ENCODE results near the gene ARFRP1. TPM values are rescaled to one million over a fixed set of nuclear protein-coding genes. Genes with fewer than 3 reads are reported as not detected.

ARFRP1 gene
- total RNA-seq, 8 experiments from 2014 or later = 22.7 to 45.5 (median 35.1) TPM

- peaks cover under 1 to 8% of the 10 kb centered on the region in 2 donors for H3K4me1 ChIP-seq (replicated peaks in 1 of 2)
- in situ Hi-C loops (cut with MboI; ENCODE audit: low pct_unique_long_range_greater_than_20kb in 2 of 9, low sequenced_read_pairs in 9 of 9, unreplicated experiment in 9 of 9) = no loop called here
- WGBS, 10 experiments = 66% methylated on average over 2 of the region's 5 CpGs; no CpG with 5 or more reads in 9 of the 10 experiments
- no peak overlapping the region for H3K4me3 ChIP-seq
- ATAC-seq (replicated peaks in 6 of 8) = no peak
- no peak overlapping the region for H3K27ac ChIP-seq
These were observed 6.8 kb downstream of the ARFRP1 start for GRCh38 chr20:63701051-63701328.

DNA sequence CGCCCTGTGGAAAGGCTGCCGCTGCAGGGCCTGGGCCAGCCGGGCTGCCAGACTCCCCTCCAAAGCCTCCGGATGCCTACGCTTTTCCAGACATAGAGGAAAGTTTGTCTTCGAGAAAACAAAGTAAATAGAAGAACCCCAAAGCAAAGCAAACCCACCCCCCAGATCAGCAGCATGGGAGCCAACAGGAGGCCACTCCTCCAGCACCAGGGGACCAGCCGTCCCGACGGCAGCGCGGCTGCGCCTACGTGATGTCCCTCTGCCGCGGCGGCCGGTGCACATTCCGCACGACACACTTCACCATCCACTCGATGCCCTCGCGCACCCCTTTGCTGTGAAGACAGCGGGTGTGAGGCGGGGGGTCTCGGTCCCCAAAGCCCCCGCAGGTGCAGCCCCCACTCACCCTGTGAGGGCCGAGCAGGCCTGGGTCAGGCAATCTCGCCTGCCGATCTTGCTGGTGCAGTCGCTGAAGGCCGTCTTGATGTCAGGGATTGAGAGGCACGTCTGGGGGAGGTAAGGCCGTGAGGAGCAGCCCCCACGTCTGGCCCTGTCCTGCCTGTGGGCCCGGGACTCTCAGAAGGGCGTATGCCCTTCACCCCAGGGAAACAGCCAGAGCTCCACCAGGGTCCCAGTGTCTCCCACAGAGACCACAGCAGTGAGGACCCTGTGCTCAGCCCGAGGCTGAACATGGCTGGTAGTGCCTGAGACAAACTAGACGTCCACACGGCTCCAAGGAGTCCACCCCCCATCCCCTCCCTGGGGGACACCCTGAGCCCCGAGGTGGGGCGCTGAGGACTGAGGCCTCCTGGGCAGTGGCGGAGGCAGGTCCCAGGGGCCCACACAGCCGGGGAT, 7.4 kb downstream of the ARFRP1 start:
- in situ Hi-C loops (cut with MboI; ENCODE audit: low pct_unique_long_range_greater_than_20kb in 2 of 9, low sequenced_read_pairs in 9 of 9, unreplicated experiment in 9 of 9) = no loop called here
- 60 to 100% (median 100%) methylated on average over 1 to 12 of the region's 43 CpGs; no CpG with 5 or more reads in 4 of the 10 experiments for WGBS, 10 experiments
- H3K27ac ChIP-seq = no peak overlapping the region
- H3K4me1 ChIP-seq (replicated peaks in 1 of 2) = peaks cover 0 to 8% of the 10 kb centered on the region in 2 donors
- ATAC-seq (replicated peaks in 6 of 8) = no peak
- no peak overlapping the region for H3K4me3 ChIP-seq

DNA sequence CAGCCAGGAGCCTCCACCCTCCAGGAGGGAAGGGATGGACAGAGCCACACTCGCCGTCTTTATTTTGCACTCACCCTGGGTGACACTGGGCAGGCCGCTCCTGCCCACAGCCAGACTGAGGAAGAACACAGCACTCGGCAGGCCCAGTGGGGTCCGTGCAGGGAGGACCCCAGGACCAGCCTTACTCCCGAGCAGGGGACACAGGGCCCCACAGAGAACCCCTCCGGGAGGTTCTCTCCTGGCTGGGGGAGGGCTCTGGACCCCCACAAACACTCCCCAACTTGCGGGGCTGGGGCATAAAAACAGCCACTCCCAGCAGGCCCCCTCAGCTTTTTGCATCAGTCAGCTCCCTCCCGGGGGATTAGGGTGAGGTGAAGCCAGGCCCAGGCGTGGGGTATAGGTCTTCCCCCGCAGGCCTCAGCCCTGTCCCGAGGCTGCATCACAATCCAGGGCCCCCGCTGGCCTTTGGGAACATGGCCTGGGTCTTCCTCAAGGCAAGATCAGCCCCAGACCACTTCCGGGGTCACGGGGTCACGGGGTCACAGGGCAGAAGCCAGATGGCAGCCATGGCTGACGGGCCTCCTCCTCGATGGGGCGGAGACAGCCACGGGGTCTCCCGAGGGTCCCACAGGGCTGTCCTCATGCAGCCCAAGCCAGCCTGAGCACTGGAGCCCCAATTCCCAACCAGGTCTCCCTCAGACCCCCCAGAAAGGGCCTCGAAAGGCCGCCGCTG, 8.1 kb downstream of the ARFRP1 start:
- in situ Hi-C loops (cut with MboI; ENCODE audit: low pct_unique_long_range_greater_than_20kb in 2 of 9, low sequenced_read_pairs in 9 of 9, unreplicated experiment in 9 of 9) = no loop called here
- Histone ChIP-seq H3K4me1 (replicated peaks in 1 of 2) (peaks cover 0 to 8% of the 10 kb centered on the region in 2 donors), H3K4me3 (no peak overlapping the region)

DNA sequence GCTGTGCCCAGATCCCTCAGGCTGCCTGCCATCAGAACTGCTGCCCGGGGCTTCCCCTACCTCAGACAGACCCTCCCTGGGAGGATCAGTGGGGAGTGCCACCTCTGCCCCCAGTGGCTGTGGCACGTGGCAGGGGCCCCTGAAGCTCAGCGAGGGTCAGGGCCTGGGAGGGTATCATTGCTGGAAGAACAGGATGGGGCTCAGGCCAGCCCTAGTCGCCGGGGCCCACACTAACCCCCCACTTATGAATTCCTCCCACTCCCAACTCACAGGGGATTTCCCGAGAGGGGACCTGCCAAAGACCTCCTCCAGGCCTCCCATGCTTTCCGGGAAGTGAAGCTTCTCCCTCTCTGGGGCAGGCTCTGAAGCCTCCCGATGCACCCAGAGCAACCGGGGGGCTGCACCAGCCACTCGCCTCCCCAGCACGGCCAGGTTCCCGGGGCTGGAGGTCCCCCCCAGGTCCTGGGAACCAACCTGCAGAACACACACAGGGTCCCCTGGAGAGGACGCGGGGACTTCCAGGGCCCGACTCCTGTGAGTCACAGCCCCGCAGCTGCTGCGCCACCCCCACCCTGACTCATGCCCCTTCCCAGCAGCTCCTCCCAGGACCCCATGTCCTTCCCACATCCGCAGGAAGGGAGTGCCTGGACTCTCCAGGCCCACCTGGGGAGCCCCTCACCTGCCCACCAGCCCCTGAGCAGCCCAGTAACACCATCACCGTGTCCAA, 8.9 kb downstream of the ARFRP1 start:
- 14 to 80% (median 71%) methylated on average over 1 to 4 of the region's 19 CpGs; no CpG with 5 or more reads in 6 of the 10 experiments for WGBS, 10 experiments
- H3K27ac ChIP-seq = no peak overlapping the region

More for the DNA sequence above, 8.1 kb downstream of the ARFRP1 start:
- WGBS, 10 experiments = 20 to 75% (median 65%) methylated on average over 1 to 10 of the region's 24 CpGs; no CpG with 5 or more reads in 4 of the 10 experiments
- peak overlapping the region in 1 of 2 donors; percentile 12 for H3K27ac ChIP-seq
- peak in 3 of 8 experiments; percentile 0 to 17 (median 1) for ATAC-seq (replicated peaks in 6 of 8)

GRCh38 chr20:63697868-63698545, 9.8 kb downstream of the ARFRP1 start:
- H3K4me1 ChIP-seq (replicated peaks in 1 of 2) = peaks cover 0 to 8% of the 10 kb centered on the region in 2 donors
- no peak overlapping the region for H3K4me3 ChIP-seq
- H3K27ac ChIP-seq = no peak overlapping the region
- no peak for ATAC-seq (replicated peaks in 6 of 8)
- in situ Hi-C loops (cut with MboI; ENCODE audit: low pct_unique_long_range_greater_than_20kb in 2 of 9, low sequenced_read_pairs in 9 of 9, unreplicated experiment in 9 of 9) = no loop called here
- whole genome bisulfite sequencing, 10 experiments = 74 to 92% (median 84%) methylated on average over 5 to 13 of the region's 40 CpGs; no CpG with 5 or more reads in 5 of the 10 experiments

More for the DNA sequence above, 8.9 kb downstream of the ARFRP1 start:
- H3K4me1 ChIP-seq (replicated peaks in 1 of 2) = peaks cover 0 to 8% of the 10 kb centered on the region in 2 donors
- peak; percentile 35 to 71 (median 60) for ATAC-seq (replicated peaks in 6 of 8)
- in situ Hi-C loops (cut with MboI; ENCODE audit: low pct_unique_long_range_greater_than_20kb in 2 of 9, low sequenced_read_pairs in 9 of 9, unreplicated experiment in 9 of 9) = no loop called here
- no peak overlapping the region for H3K4me3 ChIP-seq

DNA sequence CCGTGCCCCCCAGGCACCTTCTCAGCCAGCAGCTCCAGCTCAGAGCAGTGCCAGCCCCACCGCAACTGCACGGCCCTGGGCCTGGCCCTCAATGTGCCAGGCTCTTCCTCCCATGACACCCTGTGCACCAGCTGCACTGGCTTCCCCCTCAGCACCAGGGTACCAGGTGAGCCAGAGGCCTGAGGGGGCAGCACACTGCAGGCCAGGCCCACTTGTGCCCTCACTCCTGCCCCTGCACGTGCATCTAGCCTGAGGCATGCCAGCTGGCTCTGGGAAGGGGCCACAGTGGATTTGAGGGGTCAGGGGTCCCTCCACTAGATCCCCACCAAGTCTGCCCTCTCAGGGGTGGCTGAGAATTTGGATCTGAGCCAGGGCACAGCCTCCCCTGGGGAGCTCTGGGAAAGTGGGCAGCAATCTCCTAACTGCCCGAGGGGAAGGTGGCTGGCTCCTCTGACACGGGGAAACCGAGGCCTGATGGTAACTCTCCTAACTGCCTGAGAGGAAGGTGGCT, 10.4 kb downstream of the ARFRP1 start:
- Histone ChIP-seq H3K4me1 (replicated peaks in 1 of 2) (peaks cover 0 to 8% of the 10 kb centered on the region in 2 donors), H3K27ac (no peak overlapping the region)
- peak in 1 of 8 experiments; percentile 2 for ATAC-seq (replicated peaks in 6 of 8)

GRCh38 chr20:63696628-63697356, 11.0 kb downstream of the ARFRP1 start, which contains the start of gene TNFRSF6B:
Gene TNFRSF6B, plus strand, starts transcription at chr20:63696652. Its CDS starts 116 bp downstream, at chr20:63696768.
- Histone ChIP-seq H3K4me3 (no peak within 1 kb of the TSS), H3K4me1 (replicated peaks in 1 of 2) (peaks cover 0 to 8% of the 10 kb centered on the region in 2 donors), H3K27ac (no peak within 1 kb of the TSS)
- in situ Hi-C loops (cut with MboI; ENCODE audit: low pct_unique_long_range_greater_than_20kb in 2 of 9, low sequenced_read_pairs in 9 of 9, unreplicated experiment in 9 of 9) = no loop called here
- peak; percentile 0 to 30 (median 8) for ATAC-seq (replicated peaks in 6 of 8)
- 24 to 100% (median 40%) methylated on average over 1 to 17 of the region's 52 CpGs; no CpG with 5 or more reads in 5 of the 10 experiments for WGBS, 10 experiments

More for the DNA sequence above, 10.4 kb downstream of the ARFRP1 start:
- no peak overlapping the region for H3K4me3 ChIP-seq
- in situ Hi-C loops (cut with MboI; ENCODE audit: low pct_unique_long_range_greater_than_20kb in 2 of 9, low sequenced_read_pairs in 9 of 9, unreplicated experiment in 9 of 9) = no loop called here
- 17 to 100% (median 80%) methylated on average over 1 to 3 of the region's 7 CpGs; no CpG with 5 or more reads in 5 of the 10 experiments for WGBS, 10 experiments

DNA sequence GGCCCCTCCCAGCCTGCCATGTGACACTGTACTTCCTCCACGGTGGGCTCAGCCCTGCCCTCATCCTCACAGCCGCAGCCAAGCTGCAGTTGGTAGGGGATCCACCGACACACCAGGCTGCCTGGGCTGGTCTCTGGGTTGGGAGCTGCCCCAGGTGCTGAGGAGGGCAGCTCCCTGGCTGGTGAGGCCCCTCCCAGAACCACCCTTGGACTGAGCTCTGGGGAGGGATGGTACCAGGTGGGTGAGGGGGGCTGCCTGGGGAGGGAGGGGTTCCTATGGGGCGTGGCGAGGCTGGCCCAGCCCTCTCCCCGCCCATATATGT, 11.5 kb downstream of the ARFRP1 start:
- Histone ChIP-seq H3K4me1 (replicated peaks in 1 of 2) (peaks cover 0 to 8% of the 10 kb centered on the region in 2 donors), H3K4me3 (no peak overlapping the region), H3K27ac (no peak overlapping the region)
- in situ Hi-C loops (cut with MboI; ENCODE audit: low pct_unique_long_range_greater_than_20kb in 2 of 9, low sequenced_read_pairs in 9 of 9, unreplicated experiment in 9 of 9) = no loop called here
- ATAC-seq (replicated peaks in 6 of 8) = peak; percentile 1 to 47 (median 16)
- WGBS, 10 experiments = 60% methylated on average over 1 of the region's 6 CpGs; no CpG with 5 or more reads in 9 of the 10 experiments

- Histone ChIP-seq H3K4me1 (replicated peaks in 1 of 2) (peaks cover 0 to 8% of the 10 kb centered on the region in 2 donors), H3K4me3 (no peak overlapping the region), H3K27ac (no peak overlapping the region)
- 0 to 100% (median 62%) methylated on average over 1 to 4 of the region's 25 CpGs; no CpG with 5 or more reads in 6 of the 10 experiments for WGBS, 10 experiments
- in situ Hi-C loops (cut with MboI; ENCODE audit: low pct_unique_long_range_greater_than_20kb in 2 of 9, low sequenced_read_pairs in 9 of 9, unreplicated experiment in 9 of 9) = no loop called here
- ATAC-seq (replicated peaks in 6 of 8) = no peak
These were observed 12.1 kb downstream of the ARFRP1 start for GRCh38 chr20:63695424-63696305.

DNA sequence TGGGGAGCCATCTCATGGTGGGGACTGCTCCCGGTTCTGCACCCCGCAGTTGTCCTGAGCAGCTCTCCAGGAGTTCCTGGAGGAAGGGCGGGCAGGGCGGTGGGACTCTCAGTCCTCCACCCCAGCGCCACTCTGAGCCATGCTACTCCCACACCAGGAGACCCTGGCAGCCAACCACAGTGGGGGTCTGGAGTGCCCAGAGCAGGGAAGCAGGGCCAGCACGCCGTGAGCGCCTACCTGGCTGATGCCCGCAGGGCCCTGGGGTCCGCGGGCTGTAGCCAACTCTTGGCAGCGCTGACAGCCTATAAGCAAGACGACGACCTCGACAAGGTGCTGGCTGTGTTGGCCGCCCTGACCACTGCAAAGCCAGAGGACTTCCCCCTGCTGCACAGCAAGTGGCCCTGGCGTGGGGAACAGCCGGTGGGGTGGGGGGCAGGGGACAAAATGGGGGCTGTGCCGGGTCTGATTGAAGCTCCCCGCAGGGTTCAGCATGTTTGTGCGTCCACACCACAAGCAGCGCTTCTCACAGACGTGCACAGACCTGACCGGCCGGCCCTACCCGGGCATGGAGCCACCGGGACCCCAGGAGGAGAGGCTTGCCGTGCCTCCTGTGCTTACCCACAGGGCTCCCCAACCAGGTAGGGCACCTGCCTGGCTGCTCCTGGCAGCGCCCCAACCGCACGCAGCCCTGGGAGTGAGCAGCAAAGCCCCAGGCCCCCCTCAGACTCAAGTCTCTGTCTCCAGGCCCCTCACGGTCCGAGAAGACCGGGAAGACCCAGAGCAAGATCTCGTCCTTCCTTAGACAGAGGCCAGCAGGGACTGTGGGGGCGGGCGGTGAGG, 13.0 kb downstream of the ARFRP1 start:
- 84 to 97% methylated on average over 5 to 7 of the region's 37 CpGs; no CpG with 5 or more reads in 8 of the 10 experiments for WGBS, 10 experiments
- Histone ChIP-seq H3K4me3 (no peak overlapping the region), H3K4me1 (replicated peaks in 1 of 2) (peaks cover 0 to 8% of the 10 kb centered on the region in 2 donors), H3K27ac (no peak overlapping the region)
- ATAC-seq (replicated peaks in 6 of 8) = no peak
- in situ Hi-C loops (cut with MboI; ENCODE audit: low pct_unique_long_range_greater_than_20kb in 2 of 9, low sequenced_read_pairs in 9 of 9, unreplicated experiment in 9 of 9) = no loop called here

Measured in motor neuron (in vitro differentiated cells).